CD4-positive, alpha-beta T cell treated with Interleukin-15 for 4 hours (primary cell): Measurements from ENCODE around the gene NMNAT2.
"Not testable (repeated sequence)": the region's sequence is repeated elsewhere in the genome, so short reads cannot be mapped to it uniquely, and the experiment has no call there.

Source experiments
- DNase-seq: peaks from one replicate; pipeline ENCODE4 v3.0.0-alpha.2; 2020; ENCODE audit warnings: low spot score

Gene NMNAT2

GRCh38 chr1:183259924-183260323 lies 158.3 kb downstream of the NMNAT2 start:
- no peak for DNase-seq

GRCh38 chr1:183255073-183255472 lies 163.1 kb downstream of the NMNAT2 start:
- DNase-seq = no peak

GRCh38 chr1:183251959-183252450 lies 166.2 kb downstream of the NMNAT2 start:
- DNase-seq = no peak

- DNase-seq = no peak
These were observed 166.8 kb downstream of the NMNAT2 start for GRCh38 chr1:183251101-183251958.

- no peak for DNase-seq
These were observed 168.2 kb downstream of the NMNAT2 start for GRCh38 chr1:183249941-183250452.

- no peak for DNase-seq
These were observed 169.0 kb downstream of the NMNAT2 start for GRCh38 chr1:183248989-183249691.

GRCh38 chr1:183247931-183248330 lies 170.2 kb downstream of the NMNAT2 start:
- DNase-seq = no peak

GRCh38 chr1:183247484-183247883 lies 170.7 kb downstream of the NMNAT2 start:
- DNase-seq = no peak

- DNase-seq = no peak
These were observed 171.1 kb downstream of the NMNAT2 start for GRCh38 chr1:183247066-183247465.

- DNase-seq = no peak
These were observed 171.7 kb downstream of the NMNAT2 start for GRCh38 chr1:183246436-183246835.

- no peak for DNase-seq
These were observed 172.8 kb downstream of the NMNAT2 start for GRCh38 chr1:183245357-183245756.

GRCh38 chr1:183244466-183244865 lies 173.7 kb downstream of the NMNAT2 start:
- no peak for DNase-seq

- no peak for DNase-seq
These were observed 174.8 kb downstream of the NMNAT2 start for GRCh38 chr1:183243161-183244050.

GRCh38 chr1:183242556-183242955 lies 175.6 kb downstream of the NMNAT2 start:
- no peak for DNase-seq

- DNase-seq = no peak
These were observed 176.7 kb downstream of the NMNAT2 start for GRCh38 chr1:183241471-183241870.

GRCh38 chr1:183240853-183241252 lies 177.3 kb downstream of the NMNAT2 start:
- not testable (repeated sequence) for DNase-seq

GRCh38 chr1:183240526-183240825 lies 177.7 kb downstream of the NMNAT2 start:
- DNase-seq = no peak

- no peak for DNase-seq
These were observed 178.2 kb downstream of the NMNAT2 start for GRCh38 chr1:183239793-183240525.

GRCh38 chr1:183239220-183239742 lies 178.9 kb downstream of the NMNAT2 start:
- no peak for DNase-seq

GRCh38 chr1:183238071-183238470 lies 180.1 kb downstream of the NMNAT2 start:
- no peak for DNase-seq

GRCh38 chr1:183237046-183237445 lies 181.1 kb downstream of the NMNAT2 start:
- no peak for DNase-seq
